K562 treated with DMSO at 1 percent for 12 hours (cell line): ENCODE results near the gene OR4F3. TPM values are rescaled to one million over a fixed set of nuclear protein-coding genes. Genes with fewer than 3 reads are reported as not detected.

Experiments
- total RNA-seq: library from RNA; unstranded; fragments of 300-600 nt; gene quantifications from 2 replicates; pipeline ENCODE4 v1.2.3, GENCODE V29; 2022; ENCODE audit not compliant: insufficient read depth

OR4F3 gene
- not detected in 2 replicates for total RNA-seq

GRCh38 chr5:181366968-181367367, at the start of gene OR4F3:
OR4F3 (plus strand) TSS chr5:181367268.

Other genes with a start within 250 kb of the OR4F3 start
- not detected in 2 replicates for gene OR2V1, start 236.1 kb upstream of the OR4F3 start, total RNA-seq
- gene OR2V2, start 219.7 kb upstream of the OR4F3 start, total RNA-seq, result not detected in 2 replicates
- 6.0 and 6.8 TPM in 2 replicates for gene TRIM7, start 162.1 kb upstream of the OR4F3 start, total RNA-seq
- gene TRIM41, start 144.0 kb upstream of the OR4F3 start, total RNA-seq, result 18.9 and 20.7 TPM in 2 replicates
- gene RACK1, start 123.4 kb upstream of the OR4F3 start, total RNA-seq, result 6,514 and 7,340 TPM in 2 replicates
- gene TRIM52, start 106.1 kb upstream of the OR4F3 start, total RNA-seq, result 5.1 and 15.1 TPM in 2 replicates